Tibial nerve (tissue), 4 donors: ENCODE data around the gene NOX5.

Experiments
- EP300 ChIP-seq, 2 donors: sonication (generic); formaldehyde crosslinking; IDR thresholded peaks; one replicate each; pipeline ENCODE4 v1.6.1; 2017; ENCODE audit warnings: antibody characterized with exemption in 2 of 2, mild to moderate bottlenecking in 1 of 2
- POLR2A ChIP-seq, 2 donors: fragments of 450-650 bp; IDR thresholded peaks; one replicate each; pipeline ENCODE4 v1.6.1; 2017; ENCODE audit warnings: antibody characterized with exemption in 2 of 2, mild to moderate bottlenecking in 2 of 2, moderate library complexity in 2 of 2
- TF ChIP-seq, protein P1 (sequence below), 5 experiments: fragments of 200-600 bp in 3 of 5; fragments of 450-650 bp in 2 of 5; sonication (generic) in 3 of 5; IDR thresholded peaks; one replicate each; pipeline ENCODE4 v1.5.1; 2016 to 2019; ENCODE audit warnings: antibody characterized with exemption in 5 of 5, mild to moderate bottlenecking in 3 of 5, moderate library complexity in 2 of 5

DNA sequence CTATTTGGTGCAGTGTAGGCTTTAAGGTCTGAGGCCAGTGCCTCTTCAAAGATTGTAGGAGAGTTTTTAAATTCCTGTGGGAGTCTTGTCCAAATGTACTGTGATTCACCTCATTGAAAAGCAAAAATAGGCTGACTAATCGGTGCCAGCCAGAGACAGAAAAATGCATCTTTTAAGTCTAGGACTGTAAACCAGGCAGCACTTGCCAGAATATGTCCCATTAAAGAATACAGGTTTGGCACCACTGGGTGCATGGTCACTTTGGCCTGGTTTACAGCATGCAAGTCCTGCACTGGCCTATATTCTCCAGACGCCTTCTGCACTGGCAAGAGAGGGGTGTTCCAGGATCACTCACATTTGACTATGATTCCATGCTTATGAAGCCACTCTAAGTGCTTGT is 20.3 kb upstream of the NOX5 start:
- TF ChIP-seq, protein P1, sequence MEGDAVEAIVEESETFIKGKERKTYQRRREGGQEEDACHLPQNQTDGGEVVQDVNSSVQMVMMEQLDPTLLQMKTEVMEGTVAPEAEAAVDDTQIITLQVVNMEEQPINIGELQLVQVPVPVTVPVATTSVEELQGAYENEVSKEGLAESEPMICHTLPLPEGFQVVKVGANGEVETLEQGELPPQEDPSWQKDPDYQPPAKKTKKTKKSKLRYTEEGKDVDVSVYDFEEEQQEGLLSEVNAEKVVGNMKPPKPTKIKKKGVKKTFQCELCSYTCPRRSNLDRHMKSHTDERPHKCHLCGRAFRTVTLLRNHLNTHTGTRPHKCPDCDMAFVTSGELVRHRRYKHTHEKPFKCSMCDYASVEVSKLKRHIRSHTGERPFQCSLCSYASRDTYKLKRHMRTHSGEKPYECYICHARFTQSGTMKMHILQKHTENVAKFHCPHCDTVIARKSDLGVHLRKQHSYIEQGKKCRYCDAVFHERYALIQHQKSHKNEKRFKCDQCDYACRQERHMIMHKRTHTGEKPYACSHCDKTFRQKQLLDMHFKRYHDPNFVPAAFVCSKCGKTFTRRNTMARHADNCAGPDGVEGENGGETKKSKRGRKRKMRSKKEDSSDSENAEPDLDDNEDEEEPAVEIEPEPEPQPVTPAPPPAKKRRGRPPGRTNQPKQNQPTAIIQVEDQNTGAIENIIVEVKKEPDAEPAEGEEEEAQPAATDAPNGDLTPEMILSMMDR (IDR thresholded peaks at IDR 0.05): no peak
- TF ChIP-seq EP300 (IDR thresholded peaks at IDR 0.05) (no peak), POLR2A (IDR thresholded peaks at IDR 0.05) (no peak)
